AG10803 (cell line): Measurements from ENCODE around the gene SRGAP3.

Source experiments
- DNase-seq: peaks from one replicate; pipeline ENCODE4 v3.0.0; 2010; ENCODE audit warnings: low read depth
- H3K4me3 ChIP-seq: 2 replicates; pipeline ENCODE4 v1.5.1; 2011; ENCODE audit warnings: mild to moderate bottlenecking, low read length, control low read depth
- TF ChIP-seq, protein P1 (sequence below): conservative IDR thresholded peaks from 2 replicates; pipeline ENCODE4 v1.5.1; 2011; ENCODE audit warnings: mild to moderate bottlenecking, low read length, control low read depth, inconsistent platforms

The SRGAP3 gene

DNA sequence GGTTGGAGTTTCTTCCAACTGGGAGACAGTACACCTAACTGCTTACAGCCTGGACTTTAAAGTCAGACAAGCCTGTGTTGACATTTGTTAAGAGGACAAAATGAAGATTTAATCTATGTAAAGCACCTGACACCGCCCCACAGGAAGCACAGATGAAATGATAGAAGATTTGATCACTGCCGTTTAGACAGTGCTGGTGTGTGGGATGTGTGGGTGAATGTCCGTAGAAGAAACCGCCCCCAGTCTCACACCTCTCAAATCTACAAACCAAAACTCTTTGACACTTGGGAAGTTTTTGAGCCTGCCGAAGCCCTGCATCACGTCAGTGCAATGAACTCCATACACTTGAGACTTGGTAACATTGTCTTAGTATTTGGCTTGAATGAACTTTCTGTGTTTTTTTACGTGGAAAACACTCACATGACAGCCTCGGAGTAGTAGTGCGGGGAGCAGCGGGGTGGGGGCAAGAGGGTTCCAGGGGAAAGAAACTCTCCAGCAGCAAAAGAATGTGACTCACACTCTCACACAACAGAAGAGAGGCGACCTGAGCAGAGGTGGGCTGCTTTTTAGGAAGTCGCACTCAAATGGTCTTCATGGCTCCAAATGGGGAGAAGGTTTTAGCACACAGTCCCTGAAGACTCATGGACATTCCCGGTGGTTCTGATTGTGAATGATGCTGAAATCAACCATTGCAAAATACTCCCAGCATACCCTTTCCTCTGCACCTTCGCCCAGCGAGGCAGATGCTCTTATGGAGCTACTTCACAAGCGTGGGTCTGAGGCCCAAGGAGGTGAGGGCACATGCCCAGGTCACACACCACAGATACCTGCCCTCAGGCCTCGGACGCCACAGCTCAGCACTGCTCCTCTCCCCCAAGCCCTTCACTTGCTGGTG, 79.2 kb downstream of the SRGAP3 start:
- no peak for DNase-seq
- TF ChIP-seq, protein P1, sequence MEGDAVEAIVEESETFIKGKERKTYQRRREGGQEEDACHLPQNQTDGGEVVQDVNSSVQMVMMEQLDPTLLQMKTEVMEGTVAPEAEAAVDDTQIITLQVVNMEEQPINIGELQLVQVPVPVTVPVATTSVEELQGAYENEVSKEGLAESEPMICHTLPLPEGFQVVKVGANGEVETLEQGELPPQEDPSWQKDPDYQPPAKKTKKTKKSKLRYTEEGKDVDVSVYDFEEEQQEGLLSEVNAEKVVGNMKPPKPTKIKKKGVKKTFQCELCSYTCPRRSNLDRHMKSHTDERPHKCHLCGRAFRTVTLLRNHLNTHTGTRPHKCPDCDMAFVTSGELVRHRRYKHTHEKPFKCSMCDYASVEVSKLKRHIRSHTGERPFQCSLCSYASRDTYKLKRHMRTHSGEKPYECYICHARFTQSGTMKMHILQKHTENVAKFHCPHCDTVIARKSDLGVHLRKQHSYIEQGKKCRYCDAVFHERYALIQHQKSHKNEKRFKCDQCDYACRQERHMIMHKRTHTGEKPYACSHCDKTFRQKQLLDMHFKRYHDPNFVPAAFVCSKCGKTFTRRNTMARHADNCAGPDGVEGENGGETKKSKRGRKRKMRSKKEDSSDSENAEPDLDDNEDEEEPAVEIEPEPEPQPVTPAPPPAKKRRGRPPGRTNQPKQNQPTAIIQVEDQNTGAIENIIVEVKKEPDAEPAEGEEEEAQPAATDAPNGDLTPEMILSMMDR = no peak
- H3K4me3 ChIP-seq = no peak overlapping the region

DNA sequence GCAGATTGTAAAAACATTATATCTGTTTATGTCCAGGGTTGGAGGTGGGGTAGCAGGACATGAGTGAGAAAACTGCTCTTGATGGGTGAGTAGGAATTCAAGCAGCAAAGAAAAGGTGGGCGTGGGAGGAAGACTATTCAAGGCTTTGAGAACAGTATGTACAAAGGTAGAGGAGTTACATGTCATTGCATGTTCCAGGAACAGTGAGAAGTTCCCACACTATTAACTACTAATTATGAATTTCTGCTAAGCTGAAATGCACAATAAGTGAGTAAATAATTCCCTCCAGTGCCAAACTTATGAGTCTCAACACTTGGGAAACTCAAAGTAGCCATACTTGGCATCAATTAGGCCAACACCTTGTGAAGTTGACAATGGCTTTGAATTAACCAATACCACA, 80.1 kb downstream of the SRGAP3 start:
- H3K4me3 ChIP-seq = no peak overlapping the region
- DNase-seq = no peak
- TF ChIP-seq, protein P1 = no peak

DNA sequence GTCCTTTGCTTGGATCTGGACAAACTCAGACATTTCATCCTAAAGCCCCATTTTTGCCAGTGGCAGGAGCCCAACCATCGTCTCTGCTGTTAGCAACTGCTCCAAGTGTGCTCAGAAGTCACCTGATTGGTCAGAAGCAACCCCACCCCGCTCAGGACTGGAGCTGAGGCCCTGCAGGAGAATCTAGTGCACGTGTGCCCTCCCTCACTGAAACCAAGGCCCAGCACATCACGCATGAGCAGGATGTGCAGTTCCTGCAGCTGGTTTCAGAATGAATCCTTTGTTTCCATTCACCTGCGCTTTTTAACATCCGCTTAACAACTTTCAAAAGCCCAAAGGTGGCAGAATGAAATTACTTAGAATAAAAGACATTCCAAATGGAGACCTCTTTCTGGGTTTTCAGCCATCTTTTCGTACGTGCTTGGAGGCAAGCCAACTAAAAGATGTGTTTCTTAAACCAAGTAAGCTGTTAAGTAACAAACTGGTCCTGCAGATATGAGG, 81.2 kb downstream of the SRGAP3 start:
- TF ChIP-seq, protein P1 = no peak

DNA sequence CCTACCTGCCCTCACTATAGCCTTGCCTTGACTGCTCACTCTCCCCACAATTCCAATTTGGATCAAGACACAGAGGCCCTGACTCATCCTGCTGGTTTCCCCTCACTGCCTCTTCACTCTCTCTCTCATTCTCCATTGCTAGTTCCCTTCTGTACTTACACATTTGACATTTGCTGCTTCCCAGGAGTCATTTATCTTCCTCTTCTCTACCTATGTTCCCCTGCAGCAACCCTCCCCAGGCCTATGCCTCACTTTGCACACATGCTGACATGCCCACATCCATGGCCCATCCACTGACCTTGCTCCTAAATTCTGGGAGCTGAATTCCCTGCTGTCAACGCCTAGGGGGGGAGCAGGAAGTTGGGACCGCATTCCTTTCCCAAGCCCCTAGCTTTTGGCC, 82.2 kb downstream of the SRGAP3 start:
- H3K4me3 ChIP-seq = no peak overlapping the region
- TF ChIP-seq, protein P1 = no peak
- no peak for DNase-seq

More for the DNA sequence above, 81.2 kb downstream of the SRGAP3 start:
- no peak overlapping the region for H3K4me3 ChIP-seq
- no peak for DNase-seq

DNA sequence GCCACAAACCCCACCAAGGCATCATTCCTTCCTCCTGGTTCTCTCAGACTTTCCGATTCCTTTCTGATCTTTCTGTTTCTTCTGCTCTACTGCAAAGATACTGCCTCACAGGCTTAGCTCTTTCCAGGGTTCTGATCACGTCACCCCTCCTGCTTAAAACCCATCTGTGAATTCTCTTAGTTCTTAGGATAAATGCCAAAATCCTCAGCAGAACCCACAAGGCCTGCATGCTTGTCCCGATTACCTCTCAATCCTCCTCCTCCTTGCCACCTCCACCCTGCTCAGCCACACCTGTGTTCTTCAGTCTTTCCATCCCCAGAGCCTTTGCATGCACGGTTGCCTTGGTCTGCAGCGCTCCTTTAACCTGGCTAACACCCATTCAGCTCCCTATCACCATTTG, 84.0 kb downstream of the SRGAP3 start:
- DNase-seq = no peak
- TF ChIP-seq, protein P1 = no peak
- H3K4me3 ChIP-seq = no peak overlapping the region

DNA sequence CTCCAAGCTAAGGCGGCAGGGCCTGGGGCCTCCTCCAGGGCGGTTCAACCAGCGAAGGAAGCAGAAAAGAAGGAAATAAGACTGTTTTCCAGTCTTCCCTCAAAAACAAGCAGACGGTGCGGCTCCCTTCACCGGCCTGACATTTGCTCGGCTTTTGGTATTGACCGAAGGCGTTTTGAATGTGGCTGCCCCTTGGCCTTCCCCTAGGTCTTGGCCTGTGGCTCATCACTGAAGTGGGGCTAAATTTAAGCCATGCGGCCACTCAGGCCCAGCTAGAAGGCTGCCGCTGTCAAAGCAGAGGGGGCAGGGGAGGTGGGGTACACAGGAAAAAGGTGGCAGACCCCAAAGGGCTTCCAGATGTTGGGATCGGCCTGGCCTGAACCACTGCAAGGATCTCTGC, 86.2 kb downstream of the SRGAP3 start:
- no peak overlapping the region for H3K4me3 ChIP-seq
- TF ChIP-seq, protein P1 = no peak
- no peak for DNase-seq

DNA sequence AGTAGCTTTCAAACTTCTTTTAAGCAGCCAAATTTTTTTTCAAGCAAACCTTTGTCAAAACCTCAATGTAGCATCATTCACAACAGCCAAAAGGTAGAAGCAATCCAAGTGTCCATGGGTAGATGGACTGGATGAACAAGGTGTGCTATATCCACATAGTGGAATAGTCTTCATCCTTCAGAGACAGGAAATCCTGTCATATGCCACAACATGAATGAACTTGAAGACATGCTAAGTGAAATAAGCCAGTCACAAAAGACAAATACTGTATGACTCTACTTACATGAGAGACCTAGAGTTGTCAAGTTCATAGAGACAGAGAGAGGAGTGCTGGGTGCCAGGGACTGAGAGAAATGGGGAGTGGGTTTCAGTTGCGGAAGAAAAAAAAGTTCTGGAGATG, 87.6 kb downstream of the SRGAP3 start:
- no peak for DNase-seq
- TF ChIP-seq, protein P1 = no peak
- H3K4me3 ChIP-seq = no peak overlapping the region
